PC-3 (cell line): ENCODE data around the gene CENPF. TPM values are rescaled to one million over a fixed set of nuclear protein-coding genes. Genes with fewer than 3 reads are reported as not detected.

Experiments
- ATAC-seq: fragments of 200-7000 bp; cut with Tn5 transposase; 2 replicates; pipeline ENCODE4 v1.9.1; 2020; ENCODE audit warnings: mild to moderate bottlenecking, moderate library complexity
- BruUV-seq: library from RNA; stranded (reverse); fragments of 400-500 nt; replicated peaks from 2 replicates; lab custom pipeline; 2021; lab: Mats Ljungman, UMichigan
- CTCF ChIA-PET: fragments of 300-600 bp; sonication (Branson Sonifier 250); formaldehyde crosslinking; loops from one replicate; lab custom pipeline; 2022; ENCODE audit warnings: antibody characterized with exemption; lab: Charles Lee
- POLR2A ChIA-PET: fragments of 300-600 bp; sonication (Branson Sonifier 250); formaldehyde crosslinking; loops from one replicate; lab custom pipeline; 2022; ENCODE audit warnings: antibody characterized with exemption; ENCODE audit not compliant: unreplicated experiment; lab: Charles Lee
- DNase-seq: peaks from one replicate; pipeline ENCODE4 v3.0.0-alpha.2; 2015
- H2AFZ ChIP-seq: fragments of 300-600 bp; sonication (generic); 2 replicates; pipeline ENCODE4 v1.6.0; 2016; ENCODE audit warnings: antibody characterized with exemption, low read length
- H3F3A ChIP-seq: fragments of 300-600 bp; sonication (generic); one replicate; pipeline ENCODE4 v1.6.0; 2017; ENCODE audit warnings: antibody characterized with exemption, low read length, control low read depth, mild to moderate bottlenecking; ENCODE audit not compliant: unreplicated experiment
- H3K27ac ChIP-seq: fragments of 300-600 bp; sonication (generic); 2 replicates; pipeline ENCODE4 v1.5.1; 2016; ENCODE audit warnings: mild to moderate bottlenecking, low read length
- H3K27me3 ChIP-seq: fragments of 300-600 bp; sonication (generic); 2 replicates; pipeline ENCODE4 v1.6.1; 2016; ENCODE audit warnings: low read length, mixed read lengths
- H3K36me3 ChIP-seq: fragments of 300-600 bp; sonication (generic); 2 replicates; pipeline ENCODE4 v1.6.1; 2016; ENCODE audit warnings: low read depth, mixed run types, low read length, mixed read lengths
- H3K4me1 ChIP-seq: fragments of 300-600 bp; sonication (generic); 2 replicates; pipeline ENCODE4 v1.5.1; 2016; ENCODE audit warnings: low read length; ENCODE audit not compliant: insufficient read depth
- H3K4me2 ChIP-seq: fragments of 300-600 bp; sonication (generic); 2 replicates; pipeline ENCODE4 v1.6.0; 2016; ENCODE audit warnings: low read length
- H3K4me3 ChIP-seq: fragments of 300-600 bp; sonication (generic); 2 replicates; pipeline ENCODE4 v1.5.1; 2016; ENCODE audit warnings: mild to moderate bottlenecking, low read length, mixed read lengths
- H3K79me2 ChIP-seq: fragments of 300-600 bp; sonication (generic); 2 replicates; pipeline ENCODE4 v1.6.1; 2017; ENCODE audit warnings: low read length, mixed read lengths
- H3K9ac ChIP-seq: fragments of 300-600 bp; sonication (generic); 2 replicates; pipeline ENCODE4 v1.6.0; 2016; ENCODE audit warnings: mild to moderate bottlenecking, low read length
- H3K9me2 ChIP-seq: fragments of 300-600 bp; sonication (generic); replicated peaks from 2 replicates; pipeline ENCODE4 v1.6.1; 2016; ENCODE audit warnings: mixed run types, low read length, mixed read lengths
- H3K9me3 ChIP-seq: fragments of 300-600 bp; sonication (generic); 2 replicates; pipeline ENCODE4 v1.6.1; 2016; ENCODE audit warnings: low read length, mixed read lengths
- H4K20me1 ChIP-seq: fragments of 300-600 bp; sonication (generic); 2 replicates; pipeline ENCODE4 v1.6.1; 2016; ENCODE audit warnings: low read length, mixed read lengths
- CTCF ChIP-seq: fragments of 300-600 bp; sonication (generic); conservative IDR thresholded peaks from 2 replicates; pipeline ENCODE4 v1.5.1; 2017; ENCODE audit warnings: antibody characterized with exemption, low read depth, mild to moderate bottlenecking, low read length
- EZH2 ChIP-seq: fragments of 300-600 bp; sonication (generic); IDR thresholded peaks from one replicate; pipeline ENCODE4 v1.6.1; 2017; ENCODE audit warnings: antibody characterized with exemption, mild to moderate bottlenecking, low read length; ENCODE audit not compliant: unreplicated experiment
- EZH2phosphoT487 ChIP-seq: fragments of 300-600 bp; sonication (generic); IDR thresholded peaks from 2 replicates; pipeline ENCODE4 v1.6.1; 2018; ENCODE audit warnings: mild to moderate bottlenecking, antibody characterized with exemption, low read length, borderline replicate concordance
- intact Hi-C: fragments of 100-400 bp; cut with micrococcal nuclease; formaldehyde crosslinking; loops from 2 replicates; pipeline ENCODE4 v1.9.0; 2023
- total RNA-seq: library from RNA; depleted of rRNA; stranded (reverse); fragments of >200 nt; gene quantifications from 2 replicates; pipeline ENCODE4 v1.2.3, GENCODE V29; 2014

CENPF gene
- total RNA-seq, 1 experiment from 2014 or later, result 92.6 TPM

GRCh38 chr1:214563881-214564280, 39.1 kb upstream of the CENPF start:
- no peaks in the 10 kb centered on the region for H3K36me3 ChIP-seq
- no peak overlapping the region for H3K4me2 ChIP-seq
- H3K4me3 ChIP-seq, result no peak overlapping the region
- intact Hi-C loops, result no loop called here
- CTCF ChIA-PET, result no interaction called here
- H3K9ac ChIP-seq, result no peak overlapping the region
- peaks cover 39% of the 10 kb centered on the region for H3K4me1 ChIP-seq
- H3K79me2 ChIP-seq, result no peaks in the 10 kb centered on the region
- peaks cover 5% of the 10 kb centered on the region for H3F3A ChIP-seq
- H4K20me1 ChIP-seq, result no peaks in the 10 kb centered on the region
- H3K9me2 ChIP-seq, result no peaks in the 10 kb centered on the region
- no peaks in the 10 kb centered on the region for H3K9me3 ChIP-seq
- ATAC-seq (no peak), DNase-seq (no peak)
- POLR2A ChIA-PET, result no interaction called here
- no peak overlapping the region for H3K27ac ChIP-seq
- no TSS peak for BruUV-seq
- H2AFZ ChIP-seq, result no peak overlapping the region
- TF ChIP-seq CTCF (no peak), EZH2phosphoT487 (no peak), EZH2 (no peak)
- H3K27me3 ChIP-seq, result no peaks in the 10 kb centered on the region

GRCh38 chr1:214565310-214565709, 37.7 kb upstream of the CENPF start:
- peak overlapping the region; percentile 86 for H3K27ac ChIP-seq
- intact Hi-C loops, result loop anchor here (5.0 kb wide), 2 partner anchors 83 to 118 kb away; no protein-coding TSS in a partner anchor
- ATAC-seq (no peak), DNase-seq (no peak)
- ChIA-PET CTCF (no interaction called here), POLR2A (interaction anchor here (0.6 kb wide), 2 partner anchors 13 to 17 kb away, joined by 3 read pairs; no protein-coding TSS in a partner anchor)
- H3K27me3 ChIP-seq, result no peaks in the 10 kb centered on the region
- no TSS peak for BruUV-seq
- H3K36me3 ChIP-seq, result no peaks in the 10 kb centered on the region
- peaks cover 53% of the 10 kb centered on the region for H3K4me1 ChIP-seq
- H2AFZ ChIP-seq, result no peak overlapping the region
- H3K79me2 ChIP-seq, result no peaks in the 10 kb centered on the region
- H3K9me3 ChIP-seq, result no peaks in the 10 kb centered on the region
- H3K4me2 ChIP-seq, result no peak overlapping the region
- TF ChIP-seq EZH2phosphoT487 (no peak), EZH2 (no peak)
- H3K9ac ChIP-seq, result no peak overlapping the region
- no peaks in the 10 kb centered on the region for H3K9me2 ChIP-seq
- no peak overlapping the region for H3K4me3 ChIP-seq
- H3F3A ChIP-seq, result peaks cover 5% of the 10 kb centered on the region
- H4K20me1 ChIP-seq, result no peaks in the 10 kb centered on the region

GRCh38 chr1:214566158-214567104, 36.6 kb upstream of the CENPF start:
- Histone ChIP-seq H3K9ac (peak overlapping the region; percentile 24), H3K79me2 (no peaks in the 10 kb centered on the region), H3K36me3 (no peaks in the 10 kb centered on the region), H3K27ac (peak overlapping the region; percentile 86), H3K27me3 (no peaks in the 10 kb centered on the region), H2AFZ (peak overlapping the region; percentile 14; the same call in 1 of the 2 replicates), H3K4me2 (peak overlapping the region; percentile 59), H3F3A (peaks cover 5% of the 10 kb centered on the region), H3K4me1 (peaks cover 64% of the 10 kb centered on the region), H4K20me1 (no peaks in the 10 kb centered on the region), H3K4me3 (peak overlapping the region; percentile 6; the same call in 1 of the 2 replicates), H3K9me2 (no peaks in the 10 kb centered on the region), H3K9me3 (no peaks in the 10 kb centered on the region)
- TF ChIP-seq EZH2phosphoT487 (no peak), EZH2 (no peak), CTCF (no peak)
- peak; percentile 96 for DNase-seq
- no TSS peak for BruUV-seq
- peak; percentile 64 for ATAC-seq
- CTCF ChIA-PET, result interaction anchor here (0.7 to 1.2 kb wide), 2 partner anchors 15 to 20 kb away, joined by 3 read pairs; partner anchors contain the start of gene PTPN14
- POLR2A ChIA-PET, result interaction anchor here (0.5 to 1.2 kb wide), 3 partner anchors 15 to 460 kb away, joined by 5 to 11 read pairs (median 6); partner anchors contain the start of gene PTPN14
- intact Hi-C loops, result loop anchor here (1.0 to 5.0 kb wide), 3 partner anchors 14 to 119 kb away; no protein-coding TSS in a partner anchor
